GM23338 (cell line): Measurements from ENCODE around the gene TACSTD2. TPM values are rescaled to one million over a fixed set of nuclear protein-coding genes. Genes with fewer than 3 reads are reported as not detected.
"Not testable (repeated sequence)": the region's sequence is repeated elsewhere in the genome, so short reads cannot be mapped to it uniquely, and the experiment has no call there.

Experiments
- ATAC-seq: fragments of 200-7000 bp; cut with Tn5 transposase; 3 replicates; pipeline ENCODE4 v1.9.1; 2020
- DNase-seq: peaks from one replicate; pipeline ENCODE4 v3.0.0-alpha.2; 2015; ENCODE audit warnings: low spot score
- H2AFZ ChIP-seq: fragments of 200-600 bp; sonication (generic); 2 replicates; pipeline ENCODE4 v1.8.0; 2016; ENCODE audit warnings: antibody characterized with exemption, mild to moderate bottlenecking, moderate library complexity
- H3F3A ChIP-seq: fragments of 200-600 bp; sonication (generic); replicated peaks from 2 replicates; pipeline ENCODE4 v1.8.0; 2017; ENCODE audit warnings: antibody characterized with exemption, mixed run types, low read depth
- H3K27ac ChIP-seq: fragments of 200-600 bp; sonication (generic); 2 replicates; pipeline ENCODE4 v1.6.1; 2016; ENCODE audit warnings: low read depth
- H3K27me3 ChIP-seq: fragments of 200-600 bp; sonication (generic); 2 replicates; pipeline ENCODE4 v1.8.0; 2016; ENCODE audit warnings: mild to moderate bottlenecking, mixed run types, moderate library complexity; ENCODE audit not compliant: insufficient read depth
- H3K36me3 ChIP-seq: fragments of 200-600 bp; sonication (generic); 2 replicates; pipeline ENCODE4 v1.8.0; 2016; ENCODE audit warnings: mild to moderate bottlenecking; ENCODE audit not compliant: insufficient read depth
- H3K4me1 ChIP-seq: fragments of 200-600 bp; sonication (generic); 2 replicates; pipeline ENCODE4 v1.8.0; 2016; ENCODE audit warnings: mild to moderate bottlenecking, moderate library complexity; ENCODE audit not compliant: insufficient read depth
- H3K4me2 ChIP-seq: fragments of 200-600 bp; sonication (generic); 2 replicates; pipeline ENCODE4 v1.7.1; 2017; ENCODE audit warnings: mixed run types
- H3K4me3 ChIP-seq: fragments of 200-600 bp; sonication (generic); 2 replicates; pipeline ENCODE4 v1.6.1; 2016; ENCODE audit warnings: mixed run types
- H3K79me2 ChIP-seq: fragments of 200-600 bp; sonication (generic); replicated peaks from 2 replicates; pipeline ENCODE4 v1.8.0; 2017; ENCODE audit warnings: mild to moderate bottlenecking; ENCODE audit not compliant: insufficient read depth
- H3K9me2 ChIP-seq: fragments of 200-600 bp; sonication (generic); 2 replicates; pipeline ENCODE4 v1.8.0; 2017; ENCODE audit not compliant: insufficient read depth
- H4K20me1 ChIP-seq: fragments of 200-600 bp; sonication (generic); replicated peaks from 2 replicates; pipeline ENCODE4 v1.8.0; 2017; ENCODE audit warnings: mild to moderate bottlenecking; ENCODE audit not compliant: insufficient read depth
- H3K27ac Mint-ChIP-seq: 2 replicates; pipeline ENCODE4 v1.8.0; 2020; ENCODE audit warnings: inconsistent platforms, mild to moderate bottlenecking, moderate library complexity, mixed read lengths
- H3K27me3 Mint-ChIP-seq: 3 replicates; pipeline ENCODE4 v1.8.0; 2022; ENCODE audit warnings: low read depth, mild to moderate bottlenecking, moderate library complexity, mixed read lengths, inconsistent platforms; ENCODE audit not compliant: insufficient read depth, poor library complexity
- H3K36me3 Mint-ChIP-seq: 3 replicates; pipeline ENCODE4 v1.8.0; 2021; ENCODE audit warnings: low read depth, mild to moderate bottlenecking, inconsistent platforms, moderate library complexity, mixed read lengths
- H3K4me1 Mint-ChIP-seq: 3 replicates; pipeline ENCODE4 v1.8.0; 2020; ENCODE audit warnings: mild to moderate bottlenecking, inconsistent platforms, mixed read lengths
- H3K4me3 Mint-ChIP-seq: 3 replicates; pipeline ENCODE4 v1.8.0; 2021; ENCODE audit warnings: moderate library complexity, mild to moderate bottlenecking, inconsistent platforms, mixed read lengths
- H3K9me3 Mint-ChIP-seq: 3 replicates; pipeline ENCODE4 v1.8.0; 2020; ENCODE audit warnings: moderate library complexity, mild to moderate bottlenecking, inconsistent platforms, mixed read lengths
- STAT1 ChIP-seq: IDR thresholded peaks from one replicate; pipeline ENCODE4 v1.6.1; 2016; ENCODE audit warnings: antibody characterized with exemption; ENCODE audit not compliant: unreplicated experiment
- polyA plus RNA-seq: library from polyadenylated mRNA; unstranded; fragments of >200 nt; fragmentation: Nextera tagmentation; extraction: Ambion mirVana; gene quantifications from 2 replicates; pipeline ENCODE4 v1.2.1, GENCODE V29; 2016
- total RNA-seq: library from RNA; depleted of rRNA; stranded (reverse); fragments of >200 nt; shearing (Covaris generic); gene quantifications from 2 replicates; pipeline ENCODE4 v1.2.3, GENCODE V29; 2014
- TF ChIP-seq, protein P1 (sequence below): fragments of 250-450 bp; sonication (Bioruptor Pico); IDR thresholded peaks from 2 replicates; pipeline ENCODE4 v1.5.0; 2020; ENCODE audit warnings: mild to moderate bottlenecking, moderate library complexity

Gene TACSTD2
- total and polyA plus RNA-seq, 2 experiments from 2014 or later = 0.86 to 1.5 TPM

DNA sequence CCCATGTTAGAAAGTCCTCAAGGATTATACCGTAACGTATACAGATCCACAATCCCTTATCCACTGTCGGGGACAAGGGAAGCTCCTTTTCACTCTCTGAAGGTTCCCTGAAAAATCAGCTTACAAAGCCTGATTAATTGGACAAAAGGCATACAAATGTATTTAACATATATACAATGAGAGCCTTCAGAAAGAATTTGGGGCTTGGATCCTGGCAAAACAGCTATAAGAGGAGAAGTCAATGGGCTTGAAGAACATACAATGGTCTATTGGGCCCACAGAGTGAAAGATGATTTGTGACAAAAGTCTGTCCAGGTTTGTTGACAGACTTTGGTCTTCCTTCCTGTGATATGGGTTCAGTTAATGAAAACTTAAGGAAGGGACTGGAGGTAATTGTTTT is 10.7 kb downstream of the TACSTD2 start:
- no peak for TF ChIP-seq STAT1
- TF ChIP-seq, protein P1, sequence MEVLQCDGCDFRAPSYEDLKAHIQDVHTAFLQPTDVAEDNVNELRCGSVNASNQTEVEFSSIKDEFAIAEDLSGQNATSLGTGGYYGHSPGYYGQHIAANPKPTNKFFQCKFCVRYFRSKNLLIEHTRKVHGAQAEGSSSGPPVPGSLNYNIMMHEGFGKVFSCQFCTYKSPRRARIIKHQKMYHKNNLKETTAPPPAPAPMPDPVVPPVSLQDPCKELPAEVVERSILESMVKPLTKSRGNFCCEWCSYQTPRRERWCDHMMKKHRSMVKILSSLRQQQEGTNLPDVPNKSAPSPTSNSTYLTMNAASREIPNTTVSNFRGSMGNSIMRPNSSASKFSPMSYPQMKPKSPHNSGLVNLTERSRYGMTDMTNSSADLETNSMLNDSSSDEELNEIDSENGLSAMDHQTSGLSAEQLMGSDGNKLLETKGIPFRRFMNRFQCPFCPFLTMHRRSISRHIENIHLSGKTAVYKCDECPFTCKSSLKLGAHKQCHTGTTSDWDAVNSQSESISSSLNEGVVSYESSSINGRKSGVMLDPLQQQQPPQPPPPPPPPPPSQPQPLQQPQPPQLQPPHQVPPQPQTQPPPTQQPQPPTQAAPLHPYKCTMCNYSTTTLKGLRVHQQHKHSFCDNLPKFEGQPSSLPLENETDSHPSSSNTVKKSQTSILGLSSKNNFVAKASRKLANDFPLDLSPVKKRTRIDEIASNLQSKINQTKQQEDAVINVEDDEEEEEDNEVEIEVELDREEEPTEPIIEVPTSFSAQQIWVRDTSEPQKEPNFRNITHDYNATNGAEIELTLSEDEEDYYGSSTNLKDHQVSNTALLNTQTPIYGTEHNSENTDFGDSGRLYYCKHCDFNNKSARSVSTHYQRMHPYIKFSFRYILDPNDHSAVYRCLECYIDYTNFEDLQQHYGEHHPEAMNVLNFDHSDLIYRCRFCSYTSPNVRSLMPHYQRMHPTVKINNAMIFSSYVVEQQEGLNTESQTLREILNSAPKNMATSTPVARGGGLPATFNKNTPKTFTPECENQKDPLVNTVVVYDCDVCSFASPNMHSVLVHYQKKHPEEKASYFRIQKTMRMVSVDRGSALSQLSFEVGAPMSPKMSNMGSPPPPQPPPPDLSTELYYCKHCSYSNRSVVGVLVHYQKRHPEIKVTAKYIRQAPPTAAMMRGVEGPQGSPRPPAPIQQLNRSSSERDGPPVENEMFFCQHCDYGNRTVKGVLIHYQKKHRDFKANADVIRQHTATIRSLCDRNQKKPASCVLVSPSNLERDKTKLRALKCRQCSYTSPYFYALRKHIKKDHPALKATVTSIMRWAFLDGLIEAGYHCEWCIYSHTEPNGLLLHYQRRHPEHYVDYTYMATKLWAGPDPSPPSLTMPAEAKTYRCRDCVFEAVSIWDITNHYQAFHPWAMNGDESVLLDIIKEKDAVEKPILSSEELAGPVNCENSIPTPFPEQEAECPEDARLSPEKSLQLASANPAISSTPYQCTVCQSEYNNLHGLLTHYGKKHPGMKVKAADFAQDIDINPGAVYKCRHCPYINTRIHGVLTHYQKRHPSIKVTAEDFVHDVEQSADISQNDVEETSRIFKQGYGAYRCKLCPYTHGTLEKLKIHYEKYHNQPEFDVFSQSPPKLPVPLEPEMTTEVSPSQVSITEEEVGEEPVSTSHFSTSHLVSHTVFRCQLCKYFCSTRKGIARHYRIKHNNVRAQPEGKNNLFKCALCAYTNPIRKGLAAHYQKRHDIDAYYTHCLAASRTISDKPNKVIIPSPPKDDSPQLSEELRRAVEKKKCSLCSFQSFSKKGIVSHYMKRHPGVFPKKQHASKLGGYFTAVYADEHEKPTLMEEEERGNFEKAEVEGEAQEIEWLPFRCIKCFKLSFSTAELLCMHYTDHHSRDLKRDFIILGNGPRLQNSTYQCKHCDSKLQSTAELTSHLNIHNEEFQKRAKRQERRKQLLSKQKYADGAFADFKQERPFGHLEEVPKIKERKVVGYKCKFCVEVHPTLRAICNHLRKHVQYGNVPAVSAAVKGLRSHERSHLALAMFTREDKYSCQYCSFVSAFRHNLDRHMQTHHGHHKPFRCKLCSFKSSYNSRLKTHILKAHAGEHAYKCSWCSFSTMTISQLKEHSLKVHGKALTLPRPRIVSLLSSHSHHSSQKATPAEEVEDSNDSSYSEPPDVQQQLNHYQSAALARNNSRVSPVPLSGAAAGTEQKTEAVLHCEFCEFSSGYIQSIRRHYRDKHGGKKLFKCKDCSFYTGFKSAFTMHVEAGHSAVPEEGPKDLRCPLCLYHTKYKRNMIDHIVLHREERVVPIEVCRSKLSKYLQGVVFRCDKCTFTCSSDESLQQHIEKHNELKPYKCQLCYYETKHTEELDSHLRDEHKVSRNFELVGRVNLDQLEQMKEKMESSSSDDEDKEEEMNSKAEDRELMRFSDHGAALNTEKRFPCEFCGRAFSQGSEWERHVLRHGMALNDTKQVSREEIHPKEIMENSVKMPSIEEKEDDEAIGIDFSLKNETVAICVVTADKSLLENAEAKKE (CRISPR knock-in tag) = peak; percentile 92
- Histone ChIP-seq H3F3A (no peaks in the 10 kb centered on the region), H3K36me3 (no peaks in the 10 kb centered on the region), H3K27me3 (no peaks in the 10 kb centered on the region), H3K4me2 (peak overlapping the region; percentile 17; the same call in 1 of the 2 replicates), H3K4me1 (peaks cover 31% of the 10 kb centered on the region), H2AFZ (no peak overlapping the region), H4K20me1 (no peaks in the 10 kb centered on the region), H3K27ac (no peak overlapping the region), H3K9me2 (no peaks in the 10 kb centered on the region), H3K4me3 (no peak overlapping the region), H3K79me2 (no peaks in the 10 kb centered on the region)
- Mint-ChIP-seq H3K4me3 (no peak overlapping the region), H3K36me3 (no peaks in the 10 kb centered on the region), H3K27ac (no peak overlapping the region), H3K4me1 (peaks cover 31% of the 10 kb centered on the region), H3K27me3 (no peaks in the 10 kb centered on the region), H3K9me3 (peaks cover 2% of the 10 kb centered on the region; the same call in 1 of the 3 replicates)
- peak; percentile 66 for DNase-seq
- peak; percentile 81 for ATAC-seq

DNA sequence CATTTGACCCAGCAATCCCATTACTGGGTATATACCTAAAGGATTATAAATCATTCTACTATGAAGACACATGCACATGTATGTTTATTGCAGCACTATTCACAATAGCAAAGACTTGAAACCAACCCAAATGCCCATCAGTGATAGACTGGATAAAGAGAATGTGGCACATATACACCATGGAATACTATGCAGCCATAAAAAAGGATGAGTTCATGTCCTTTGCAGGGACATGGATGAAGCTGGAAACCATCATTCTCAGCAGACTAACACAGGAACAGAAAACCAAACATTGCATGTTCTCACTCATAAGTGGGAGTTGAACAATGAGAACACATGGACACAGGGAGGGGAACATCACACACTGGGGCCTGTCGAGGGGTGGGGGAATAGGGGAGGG is 13.3 kb downstream of the TACSTD2 start:
- H3K9me3 Mint-ChIP-seq, H2AFZ ChIP-seq, H4K20me1 ChIP-seq, H3K4me2 ChIP-seq, ATAC-seq, DNase-seq, H3K4me3 Mint-ChIP-seq, H3K9me2 ChIP-seq, H3K27me3 ChIP-seq, H3K27ac ChIP-seq, H3K79me2 ChIP-seq, H3K36me3 ChIP-seq, H3K27ac Mint-ChIP-seq, H3K27me3 Mint-ChIP-seq, H3K36me3 Mint-ChIP-seq, H3F3A ChIP-seq, H3K4me3 ChIP-seq: not testable (repeated sequence)
- H3K4me1 ChIP-seq = peaks cover 25% of the 10 kb centered on the region
- H3K4me1 Mint-ChIP-seq = peaks cover 24% of the 10 kb centered on the region
